LNCAP (cell line): ENCODE measurements around the gene PRAMEF2.
"Not testable (repeated sequence)": the region's sequence is repeated elsewhere in the genome, so short reads cannot be mapped to it uniquely, and the experiment has no call there.

Experiments
- CTCF ChIP-seq: fragments of 450-650 bp; IDR thresholded peaks from 2 replicates; pipeline ENCODE4 v1.5.1; 2017; ENCODE audit warnings: mild to moderate bottlenecking

The PRAMEF2 gene

GRCh38 chr1:12886101-12886500 lies 29.2 kb downstream of the PRAMEF2 start, which contains the start of gene PRAMEF4:
PRAMEF4 (minus strand) TSS chr1:12886201; CDS start chr1:12883394, 2,807 bp downstream.
- TF ChIP-seq CTCF = not testable (repeated sequence)

GRCh38 chr1:12898170-12898569 lies 41.3 kb downstream of the PRAMEF2 start, which contains the start of gene PRAMEF10:
PRAMEF10 (minus strand) TSS chr1:12898270; CDS start chr1:12895847, 2,423 bp downstream.
- TF ChIP-seq CTCF = not testable (repeated sequence)
